Measurements from ENCODE around the gene RASGRP1. TPM values are rescaled to one million over a fixed set of nuclear protein-coding genes. Genes with fewer than 3 reads are reported as not detected.
A peak's percentile ranks its signal among the peaks of the same experiment; 100 is the strongest.

The RASGRP1 gene
- total and polyA plus RNA-seq, 3 donors from 2014 or later = 4.4 to 9.2 (median 7.4) TPM

GRCh38 chr15:38533926-38534325, 30.7 kb downstream of the RASGRP1 start:
- H3K36me3 ChIP-seq (ENCODE audit: low read depth, missing control alignments) = no peaks in the 10 kb centered on the region
- peaks cover 15% of the 10 kb centered on the region for H3K4me1 ChIP-seq
- H3K9me3 ChIP-seq = no peaks in the 10 kb centered on the region
- no peak overlapping the region for H3K27ac ChIP-seq
- no peak for TF ChIP-seq POLR2A (IDR thresholded peaks at IDR 0.05)
- no peak for TF ChIP-seq CTCF (IDR thresholded peaks at IDR 0.05)
- intact Hi-C loops (cut with DNase I; ENCODE audit: low total_unique reads) = no loop called here
- DNase-seq = no peak
- no peak overlapping the region for H3K4me3 ChIP-seq
- H3K27me3 ChIP-seq = no peaks in the 10 kb centered on the region

GRCh38 chr15:38533416-38533915, 31.1 kb downstream of the RASGRP1 start:
- no peaks in the 10 kb centered on the region for H3K36me3 ChIP-seq (ENCODE audit: low read depth, missing control alignments)
- H3K9me3 ChIP-seq = no peaks in the 10 kb centered on the region
- H3K27ac ChIP-seq = no peak overlapping the region
- H3K4me1 ChIP-seq = peaks cover 15% of the 10 kb centered on the region
- no peaks in the 10 kb centered on the region for H3K27me3 ChIP-seq
- no peak for TF ChIP-seq CTCF (IDR thresholded peaks at IDR 0.05)
- TF ChIP-seq POLR2A (IDR thresholded peaks at IDR 0.05) = no peak
- intact Hi-C loops (cut with DNase I; ENCODE audit: low total_unique reads) = no loop called here
- H3K4me3 ChIP-seq = no peak overlapping the region
- no peak for DNase-seq
- WGBS, 2 donors = 83 to 92% methylated on average over 6 of the region's 6 CpGs

- no peaks in the 10 kb centered on the region for H3K9me3 ChIP-seq
- no peaks in the 10 kb centered on the region for H3K36me3 ChIP-seq (ENCODE audit: low read depth, missing control alignments)
- H3K4me3 ChIP-seq = no peak overlapping the region
- TF ChIP-seq POLR2A (IDR thresholded peaks at IDR 0.05) (no peak), CTCF (IDR thresholded peaks at IDR 0.05) (no peak)
- no peak for DNase-seq
- intact Hi-C loops (cut with DNase I; ENCODE audit: low total_unique reads) = no loop called here
- 79 to 91% methylated on average over 3 of the region's 3 CpGs for WGBS, 2 donors
- no peak overlapping the region for H3K27ac ChIP-seq
- peaks cover 15% of the 10 kb centered on the region for H3K4me1 ChIP-seq
- no peaks in the 10 kb centered on the region for H3K27me3 ChIP-seq
These were observed 31.9 kb downstream of the RASGRP1 start for GRCh38 chr15:38532728-38533127.

GRCh38 chr15:38531509-38531908, 33.1 kb downstream of the RASGRP1 start:
- H3K4me3 ChIP-seq = no peak overlapping the region
- H3K27me3 ChIP-seq = no peaks in the 10 kb centered on the region
- H3K36me3 ChIP-seq (ENCODE audit: low read depth, missing control alignments) = no peaks in the 10 kb centered on the region
- DNase-seq = peak; percentile 22
- H3K9me3 ChIP-seq = no peaks in the 10 kb centered on the region
- WGBS, 2 donors = 55 to 69% methylated on average over 4 of the region's 4 CpGs
- peaks cover 10% of the 10 kb centered on the region for H3K4me1 ChIP-seq
- intact Hi-C loops (cut with DNase I; ENCODE audit: low total_unique reads) = no loop called here
- H3K27ac ChIP-seq = no peak overlapping the region
- TF ChIP-seq POLR2A (IDR thresholded peaks at IDR 0.05) (no peak), CTCF (IDR thresholded peaks at IDR 0.05) (no peak)

GRCh38 chr15:38530113-38530512, 34.5 kb downstream of the RASGRP1 start:
- TF ChIP-seq POLR2A (IDR thresholded peaks at IDR 0.05) (no peak), CTCF (IDR thresholded peaks at IDR 0.05) (no peak)
- H3K9me3 ChIP-seq = no peaks in the 10 kb centered on the region
- H3K4me3 ChIP-seq = no peak overlapping the region
- H3K36me3 ChIP-seq (ENCODE audit: low read depth, missing control alignments) = no peaks in the 10 kb centered on the region
- no peak overlapping the region for H3K27ac ChIP-seq
- no peaks in the 10 kb centered on the region for H3K27me3 ChIP-seq
- intact Hi-C loops (cut with DNase I; ENCODE audit: low total_unique reads) = no loop called here
- H3K4me1 ChIP-seq = no peaks in the 10 kb centered on the region
- WGBS, 2 donors = 75 to 81% methylated on average over 1 of the region's 1 CpG
- no peak for DNase-seq

Measured in testis (tissue), 3 donors.